HG03521 (cell line): Measurements from ENCODE around the gene INHA.

Experiments
- ATAC-seq: cut with Tn5 transposase; IDR thresholded peaks from one replicate; pipeline ENCODE4 v1.9.1; 2021; ENCODE audit warnings: mild to moderate bottlenecking, moderate library complexity; ENCODE audit not compliant: unreplicated experiment

Gene INHA

DNA sequence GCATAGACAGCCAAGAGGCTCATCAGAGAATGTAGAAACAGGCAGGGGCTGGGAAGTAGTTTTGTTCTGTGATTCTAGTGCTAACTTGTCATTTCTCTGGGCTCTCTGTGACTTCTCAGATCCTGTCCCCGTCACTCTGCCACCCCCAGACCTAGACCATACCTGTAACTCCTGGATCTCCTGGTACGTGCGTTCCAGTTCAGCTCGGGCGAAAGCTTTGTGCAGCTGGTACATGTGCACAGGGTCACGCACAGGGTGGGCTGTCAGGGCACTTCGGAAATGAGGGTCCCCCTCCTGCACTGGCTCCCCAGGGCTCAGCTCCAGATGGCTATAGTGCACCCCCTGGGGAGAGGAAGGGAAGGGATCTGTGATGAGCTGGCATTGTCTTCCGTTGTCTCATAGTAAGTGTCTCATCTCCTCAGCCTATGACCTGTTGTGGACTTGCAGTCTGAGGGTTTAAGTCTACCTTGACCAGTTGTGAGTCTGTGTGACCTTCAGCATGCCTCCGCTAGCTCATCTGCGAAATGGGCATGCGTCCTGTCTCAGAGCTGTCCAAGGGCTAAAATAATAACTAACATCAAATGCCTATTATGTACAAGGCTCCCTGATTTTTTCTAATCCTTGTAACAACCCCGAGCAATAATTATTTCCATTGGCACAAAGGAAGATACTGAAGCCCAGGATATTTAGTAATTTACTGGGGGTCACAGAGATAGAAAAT is 31.2 kb upstream of the INHA start:
- ATAC-seq, result no peak

DNA sequence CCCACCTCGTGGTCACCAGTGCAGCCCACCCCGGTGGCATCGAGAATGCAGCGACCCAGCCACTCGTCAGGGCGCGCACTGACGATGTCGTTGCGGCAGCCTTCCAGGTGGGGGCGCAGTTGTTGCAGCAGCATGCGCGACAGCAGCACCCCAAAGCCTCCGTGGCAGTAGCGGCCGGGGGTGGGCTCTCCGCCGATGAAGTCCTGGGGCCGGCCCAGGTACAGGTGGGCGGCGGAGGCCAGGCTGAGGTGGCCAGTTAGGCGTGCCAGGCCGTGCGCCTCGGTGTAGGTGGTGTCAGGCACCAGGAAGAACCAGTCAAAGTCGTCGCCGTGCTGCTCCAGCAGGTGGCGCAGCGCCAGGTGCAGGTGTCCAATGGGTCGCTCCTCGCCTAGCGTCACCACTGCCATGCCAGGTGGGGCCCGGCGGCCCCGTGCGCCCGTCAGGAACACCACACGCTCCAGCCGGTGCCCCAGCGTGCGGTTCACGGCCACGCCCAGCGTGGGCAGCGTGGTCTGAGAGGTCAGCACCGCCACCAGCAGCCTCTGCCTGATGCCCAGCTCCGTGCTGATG is 30.4 kb upstream of the INHA start:
- peak; percentile 29 for ATAC-seq

DNA sequence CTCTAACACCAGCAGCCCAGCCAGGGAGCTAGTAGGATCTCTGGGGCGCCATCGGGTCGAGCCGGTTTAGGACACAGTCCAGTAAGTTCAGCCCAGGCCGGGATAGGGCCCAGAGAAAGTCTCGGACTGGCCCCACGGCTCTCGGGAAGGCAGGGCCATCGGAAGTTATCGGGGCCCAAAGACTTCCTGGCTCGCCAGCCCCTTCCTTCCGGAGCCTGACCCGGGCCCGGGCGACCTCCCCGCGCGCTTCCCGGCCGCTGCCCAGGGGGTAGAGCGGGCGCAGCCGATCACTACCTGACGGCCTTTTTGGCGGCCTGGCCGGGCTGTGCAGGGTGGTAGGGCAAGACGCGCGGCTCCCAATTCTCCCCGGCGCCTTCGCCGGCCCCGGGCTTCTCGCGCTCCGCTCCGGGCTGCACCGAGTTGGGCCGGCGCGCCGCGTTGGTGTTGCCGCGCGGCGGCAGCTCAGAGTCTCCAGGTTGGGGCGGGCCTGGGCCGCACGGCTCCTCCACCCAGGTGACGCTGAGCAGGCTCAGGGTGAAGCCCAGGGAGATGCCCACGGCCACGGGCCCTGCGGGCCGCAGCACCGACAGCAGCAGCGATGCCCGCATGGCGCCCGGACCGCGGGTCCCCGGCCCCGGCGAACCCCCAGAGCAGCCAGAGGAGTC is 29.0 kb upstream of the INHA start:
- peak; percentile 32 for ATAC-seq

DNA sequence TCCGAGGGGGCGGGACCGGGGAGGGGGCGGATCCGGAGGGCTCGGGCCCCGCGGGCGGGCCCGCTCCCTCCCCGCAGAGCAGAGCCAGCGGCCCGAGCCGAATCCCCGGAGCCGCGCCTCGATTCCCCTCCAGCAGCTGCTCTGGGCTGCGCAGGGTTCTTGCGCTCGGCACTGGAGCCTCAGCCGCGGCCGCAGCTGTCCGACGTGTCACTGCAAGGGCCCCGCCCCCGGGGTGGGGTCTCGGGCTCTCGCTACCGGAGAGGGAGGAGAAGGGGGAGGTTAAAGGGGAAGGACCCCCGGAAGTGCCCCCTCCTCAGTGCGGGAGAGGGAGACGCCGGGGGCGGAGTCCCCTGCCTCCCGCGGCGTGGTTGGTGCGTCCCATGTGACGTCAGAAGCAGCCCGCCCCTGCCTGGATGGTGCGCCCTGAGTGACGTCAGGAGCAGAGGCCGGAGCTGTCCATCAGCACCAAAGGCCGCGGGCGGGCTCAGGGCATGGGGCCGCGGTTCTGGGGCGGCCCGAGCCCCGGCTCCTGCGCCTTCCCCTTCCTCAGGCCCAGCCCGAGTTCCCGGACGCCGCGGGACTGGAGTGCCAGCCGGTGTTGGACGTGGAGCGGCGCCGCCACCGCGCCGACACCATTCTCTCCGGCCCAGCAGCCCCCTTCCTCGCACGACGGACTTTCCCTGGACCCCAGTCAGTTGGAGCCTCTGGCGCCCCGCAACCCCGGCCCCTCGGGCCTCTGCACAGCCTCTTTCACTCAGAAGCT is 28.3 kb upstream of the INHA start, which contains the start of the genes CHPF and TMEM198:
CHPF (minus strand) TSS at position 214 of the 763 bp plus-strand sequence. CDS start 271 bp downstream, outside the sequence.
TMEM198 (plus strand) TSS at position 433 of the 763 bp plus-strand sequence. CDS start 700 bp downstream, outside the sequence.
- peak; percentile 77 for ATAC-seq

DNA sequence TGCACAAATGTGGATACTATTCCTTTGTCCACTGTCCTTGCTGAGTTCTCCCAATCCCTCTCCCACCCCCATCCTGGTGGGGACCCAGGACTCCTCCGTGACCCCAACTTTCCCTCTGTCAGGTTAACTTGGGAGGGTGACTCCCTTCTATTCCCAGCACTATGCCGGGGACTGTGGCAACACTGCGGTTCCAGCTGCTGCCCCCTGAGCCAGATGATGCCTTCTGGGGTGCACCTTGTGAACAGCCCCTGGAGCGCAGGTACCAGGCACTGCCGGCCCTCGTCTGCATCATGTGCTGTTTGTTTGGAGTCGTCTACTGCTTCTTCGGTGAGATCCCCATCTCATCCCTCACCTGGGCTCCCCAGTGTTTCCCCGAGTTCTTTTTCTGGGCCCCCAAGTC is 27.5 kb upstream of the INHA start:
- no peak for ATAC-seq

DNA sequence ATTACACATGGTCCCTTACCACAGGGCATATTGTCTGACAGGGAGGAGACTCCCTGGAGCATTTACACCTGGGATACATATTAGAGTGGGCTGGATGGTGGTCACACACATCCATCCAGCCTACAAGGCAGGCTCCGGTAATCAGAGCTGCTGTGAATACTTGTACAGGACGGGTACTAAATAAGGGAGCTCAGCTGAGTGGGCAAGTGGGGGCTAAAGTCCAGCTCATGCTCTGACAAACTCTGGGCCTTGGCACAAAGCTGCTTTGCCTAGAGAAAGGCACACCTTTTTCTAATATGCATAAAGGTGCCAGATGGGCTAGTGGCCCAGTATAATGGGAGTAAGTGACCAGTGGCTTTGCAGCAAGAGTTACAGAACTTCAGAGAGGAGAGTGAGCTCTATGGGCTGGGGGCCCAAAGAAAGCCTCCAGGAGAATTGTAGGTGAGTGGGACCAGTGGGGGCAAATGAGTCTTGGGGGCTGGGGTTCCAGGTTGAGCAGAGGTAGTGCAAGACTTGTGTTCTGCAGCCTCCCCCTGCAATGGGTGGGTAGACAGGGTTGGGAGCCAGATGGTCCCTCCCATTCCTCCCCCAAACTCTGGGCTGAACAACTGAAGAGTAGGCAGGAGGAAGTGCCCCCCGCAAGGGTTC is 26.7 kb upstream of the INHA start:
- no peak for ATAC-seq

DNA sequence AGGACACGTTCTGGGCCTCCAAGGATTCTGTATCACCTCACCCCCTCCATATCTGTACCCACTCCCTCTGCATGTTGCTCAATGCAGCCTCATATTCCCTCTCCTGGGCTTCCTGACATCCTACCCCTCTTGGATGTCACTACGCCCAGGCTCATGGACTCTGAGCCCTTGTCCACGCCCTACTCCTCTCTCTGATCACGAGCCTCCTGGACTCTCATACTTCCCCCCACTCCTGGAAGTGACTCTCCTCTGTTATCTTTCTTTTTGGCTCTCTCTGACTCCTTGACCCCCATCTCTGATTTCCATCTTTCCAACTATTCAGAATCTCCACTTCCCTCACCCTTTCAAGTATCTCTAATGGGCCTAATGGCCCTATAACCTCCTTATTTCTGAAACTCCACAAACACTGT is 26.2 kb upstream of the INHA start:
- ATAC-seq, result no peak

DNA sequence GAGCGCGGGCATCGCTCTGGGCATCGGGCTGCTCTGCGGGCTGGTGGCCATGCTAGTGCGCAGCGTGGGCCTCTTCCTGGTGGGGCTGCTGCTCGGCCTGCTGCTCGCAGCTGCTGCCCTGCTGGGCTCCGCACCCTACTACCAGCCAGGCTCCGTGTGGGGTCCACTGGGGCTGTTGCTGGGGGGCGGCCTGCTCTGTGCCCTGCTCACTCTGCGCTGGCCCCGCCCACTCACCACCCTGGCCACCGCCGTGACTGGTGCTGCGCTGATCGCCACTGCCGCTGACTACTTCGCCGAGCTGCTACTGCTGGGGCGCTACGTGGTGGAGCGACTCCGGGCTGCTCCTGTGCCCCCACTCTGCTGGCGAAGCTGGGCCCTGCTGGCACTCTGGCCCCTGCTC is 24.5 kb upstream of the INHA start:
- ATAC-seq, result no peak

- no peak for ATAC-seq
Measured at GRCh38 chr2:219548990-219549389, 23.1 kb upstream of the INHA start.

- ATAC-seq, result no peak
Measured at GRCh38 chr2:219549619-219550018, 22.5 kb upstream of the INHA start.

GRCh38 chr2:219551441-219552381 is 20.4 kb upstream of the INHA start:
- no peak for ATAC-seq

GRCh38 chr2:219552382-219553167 is 19.5 kb upstream of the INHA start:
- peak; percentile 92 for ATAC-seq

- no peak for ATAC-seq
Measured at GRCh38 chr2:219553168-219553417, 19.0 kb upstream of the INHA start.

GRCh38 chr2:219553463-219553963 is 18.6 kb upstream of the INHA start:
- ATAC-seq, result no peak

DNA sequence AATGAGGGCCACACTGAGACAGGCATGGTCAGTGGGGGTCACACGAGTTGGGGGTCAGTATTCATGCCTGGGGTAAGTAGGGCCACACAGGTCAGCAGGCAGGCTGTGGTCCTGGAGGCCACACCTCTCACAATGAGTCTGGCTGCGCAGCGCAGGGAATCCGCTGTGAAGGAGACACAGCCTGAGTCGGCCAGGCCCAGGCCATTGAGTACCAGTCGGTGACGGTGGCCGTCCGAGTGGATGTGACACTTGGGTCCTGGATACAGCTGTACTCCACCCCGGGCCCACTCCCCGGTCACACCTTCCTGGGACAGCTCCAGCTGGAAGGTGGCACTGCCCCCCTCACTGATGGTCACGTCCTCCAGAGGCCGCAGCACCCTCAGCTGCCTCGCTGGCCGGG is 17.8 kb upstream of the INHA start:
- no peak for ATAC-seq

- ATAC-seq, result no peak
Measured at GRCh38 chr2:219555956-219556355, 16.2 kb upstream of the INHA start.

GRCh38 chr2:219556413-219556812 is 15.7 kb upstream of the INHA start:
- no peak for ATAC-seq

- ATAC-seq, result no peak
Measured at GRCh38 chr2:219557320-219557719, 14.8 kb upstream of the INHA start.
